ENCODE measurements around the gene OSTF1.

The OSTF1 gene

GRCh38 chr9:75150512-75150911, 62.2 kb downstream of the OSTF1 start:
- H3K4me1 ChIP-seq (ENCODE audit: insufficient read depth, low read length, poor library complexity, severe bottlenecking) = peaks cover 55% of the 10 kb centered on the region

GRCh38 chr9:75152416-75152815, 64.1 kb downstream of the OSTF1 start:
- Histone ChIP-seq H3K9me2 (replicated peaks; ENCODE audit: low read depth, low read length) (no peaks in the 10 kb centered on the region), H3K4me2 (ENCODE audit: low read depth, low read length, poor library complexity, severe bottlenecking) (no peak overlapping the region), H3K4me3 (ENCODE audit: low read length, poor library complexity, severe bottlenecking) (no peak overlapping the region), H2AFZ (ENCODE audit: low read length) (no peak overlapping the region), H3K4me1 (ENCODE audit: insufficient read depth, low read length, poor library complexity, severe bottlenecking) (peaks cover 48% of the 10 kb centered on the region), H3F3A (ENCODE audit: low read depth) (peaks cover 12% of the 10 kb centered on the region), H3K27me3 (ENCODE audit: insufficient read depth, low read length, poor library complexity, severe bottlenecking) (no peaks in the 10 kb centered on the region), H3K9me3 (ENCODE audit: insufficient read depth, low read depth, low read length) (no peaks in the 10 kb centered on the region), H3K36me3 (ENCODE audit: insufficient read depth, low read length) (no peaks in the 10 kb centered on the region), H3K9ac (ENCODE audit: low read depth, low read length, poor library complexity, severe bottlenecking) (no peak overlapping the region), H3K79me2 (ENCODE audit: insufficient read depth, low read length) (no peaks in the 10 kb centered on the region), H4K20me1 (ENCODE audit: insufficient read depth, low read length, poor library complexity, severe bottlenecking) (no peaks in the 10 kb centered on the region)
- TF ChIP-seq EZH2phosphoT487 (IDR thresholded peaks at IDR 0.05; ENCODE audit: borderline replicate concordance) (no peak), CTCF (conservative IDR thresholded peaks at IDR 0.05; ENCODE audit: low read length) (no peak)

More at GRCh38 chr9:75150512-75150911, 62.2 kb downstream of the OSTF1 start:
- Histone ChIP-seq H3K9me3 (ENCODE audit: insufficient read depth, low read depth, low read length) (no peaks in the 10 kb centered on the region), H3K9me2 (replicated peaks; ENCODE audit: low read depth, low read length) (no peaks in the 10 kb centered on the region), H4K20me1 (ENCODE audit: insufficient read depth, low read length, poor library complexity, severe bottlenecking) (no peaks in the 10 kb centered on the region), H3K4me2 (ENCODE audit: low read depth, low read length, poor library complexity, severe bottlenecking) (no peak overlapping the region), H3K36me3 (ENCODE audit: insufficient read depth, low read length) (peaks cover under 1% of the 10 kb centered on the region), H3K9ac (ENCODE audit: low read depth, low read length, poor library complexity, severe bottlenecking) (no peak overlapping the region), H3K27me3 (ENCODE audit: insufficient read depth, low read length, poor library complexity, severe bottlenecking) (no peaks in the 10 kb centered on the region), H3K79me2 (ENCODE audit: insufficient read depth, low read length) (no peaks in the 10 kb centered on the region), H2AFZ (ENCODE audit: low read length) (no peak overlapping the region), H3F3A (ENCODE audit: low read depth) (peaks cover 12% of the 10 kb centered on the region), H3K4me3 (ENCODE audit: low read length, poor library complexity, severe bottlenecking) (no peak overlapping the region)
- TF ChIP-seq CTCF (conservative IDR thresholded peaks at IDR 0.05; ENCODE audit: low read length) = no peak
- no peak for TF ChIP-seq EZH2phosphoT487 (IDR thresholded peaks at IDR 0.05; ENCODE audit: borderline replicate concordance)

- no peaks in the 10 kb centered on the region for H3K36me3 ChIP-seq (ENCODE audit: insufficient read depth, low read length)
- no peaks in the 10 kb centered on the region for H3K9me3 ChIP-seq (ENCODE audit: insufficient read depth, low read depth, low read length)
- H3K9me2 ChIP-seq (replicated peaks; ENCODE audit: low read depth, low read length) = no peaks in the 10 kb centered on the region
- no peak overlapping the region for H3K4me2 ChIP-seq (ENCODE audit: low read depth, low read length, poor library complexity, severe bottlenecking)
- no peaks in the 10 kb centered on the region for H4K20me1 ChIP-seq (ENCODE audit: insufficient read depth, low read length, poor library complexity, severe bottlenecking)
- 0 out of 2 replicates have a peak, but pooled peaks cover 2% of the 10 kb centered on the region for H3F3A ChIP-seq (ENCODE audit: low read depth)
- H3K79me2 ChIP-seq (ENCODE audit: insufficient read depth, low read length) = no peaks in the 10 kb centered on the region
- H3K4me3 ChIP-seq (ENCODE audit: low read length, poor library complexity, severe bottlenecking) = no peak overlapping the region
- H3K4me1 ChIP-seq (ENCODE audit: insufficient read depth, low read length, poor library complexity, severe bottlenecking) = peaks cover 9% of the 10 kb centered on the region
- TF ChIP-seq EZH2phosphoT487 (IDR thresholded peaks at IDR 0.05; ENCODE audit: borderline replicate concordance) = no peak
- no peak for TF ChIP-seq CTCF (conservative IDR thresholded peaks at IDR 0.05; ENCODE audit: low read length)
- H3K9ac ChIP-seq (ENCODE audit: low read depth, low read length, poor library complexity, severe bottlenecking) = no peak overlapping the region
- H2AFZ ChIP-seq (ENCODE audit: low read length) = no peak overlapping the region
- no peaks in the 10 kb centered on the region for H3K27me3 ChIP-seq (ENCODE audit: insufficient read depth, low read length, poor library complexity, severe bottlenecking)
These were observed 68.5 kb downstream of the OSTF1 start for GRCh38 chr9:75156858-75157257.

All from Loucy (cell line).